Neutrophil (primary cell): ENCODE data around the gene TTLL5.

ENCODE experiments used
- H3K27ac ChIP-seq: fragments of 200-600 bp; sonication (generic); 2 replicates; pipeline ENCODE4 v1.5.1; 2016; ENCODE audit warnings: mild to moderate bottlenecking, moderate library complexity
- H3K27me3 ChIP-seq: fragments of 200-600 bp; sonication (generic); 2 replicates; pipeline ENCODE4 v1.6.0; 2016; ENCODE audit warnings: mild to moderate bottlenecking
- H3K36me3 ChIP-seq: fragments of 200-600 bp; sonication (generic); 2 replicates; pipeline ENCODE4 v1.5.1; 2017
- H3K4me1 ChIP-seq, 2 experiments: fragments of 200-600 bp in 1 of 2; sonication (generic) in 1 of 2; 1 replicate in 1 of 2; 2 replicates in 1 of 2; pipeline versions ENCODE4 v1.5.1 to v1.6.1; 2013 to 2016; ENCODE audit warnings: low read depth in 1 of 2, low read length in 1 of 2, mild to moderate bottlenecking in 1 of 2, moderate library complexity in 1 of 2; ENCODE audit not compliant: control insufficient read depth in 1 of 2, insufficient read depth in 1 of 2
- H3K4me3 ChIP-seq, 2 experiments: fragments of 200-600 bp in 1 of 2; sonication (generic) in 1 of 2; 1 replicate in 1 of 2; 2 replicates in 1 of 2; pipeline ENCODE4 v1.5.1; 2013 to 2016; ENCODE audit warnings: low read depth in 1 of 2, low read length in 1 of 2, mild to moderate bottlenecking in 1 of 2, moderate library complexity in 1 of 2
- H3K9me3 ChIP-seq: fragments of 200-600 bp; sonication (generic); 2 replicates; pipeline ENCODE4 v1.5.1; 2016
- TF ChIP-seq, protein P1 (sequence below): fragments of 200-600 bp; sonication (generic); IDR thresholded peaks from 2 replicates; pipeline ENCODE4 v1.5.1; 2016; ENCODE audit warnings: antibody characterized with exemption

TTLL5 gene

GRCh38 chr14:75717729-75718128 lies 56.7 kb downstream of the TTLL5 start:
- Histone ChIP-seq H3K9me3 (no peaks in the 10 kb centered on the region), H3K4me1 (no peaks in the 10 kb centered on the region), H3K27me3 (no peaks in the 10 kb centered on the region), H3K4me3 (no peak overlapping the region), H3K27ac (no peak overlapping the region), H3K36me3 (peaks cover 6% of the 10 kb centered on the region)
- TF ChIP-seq, protein P1, sequence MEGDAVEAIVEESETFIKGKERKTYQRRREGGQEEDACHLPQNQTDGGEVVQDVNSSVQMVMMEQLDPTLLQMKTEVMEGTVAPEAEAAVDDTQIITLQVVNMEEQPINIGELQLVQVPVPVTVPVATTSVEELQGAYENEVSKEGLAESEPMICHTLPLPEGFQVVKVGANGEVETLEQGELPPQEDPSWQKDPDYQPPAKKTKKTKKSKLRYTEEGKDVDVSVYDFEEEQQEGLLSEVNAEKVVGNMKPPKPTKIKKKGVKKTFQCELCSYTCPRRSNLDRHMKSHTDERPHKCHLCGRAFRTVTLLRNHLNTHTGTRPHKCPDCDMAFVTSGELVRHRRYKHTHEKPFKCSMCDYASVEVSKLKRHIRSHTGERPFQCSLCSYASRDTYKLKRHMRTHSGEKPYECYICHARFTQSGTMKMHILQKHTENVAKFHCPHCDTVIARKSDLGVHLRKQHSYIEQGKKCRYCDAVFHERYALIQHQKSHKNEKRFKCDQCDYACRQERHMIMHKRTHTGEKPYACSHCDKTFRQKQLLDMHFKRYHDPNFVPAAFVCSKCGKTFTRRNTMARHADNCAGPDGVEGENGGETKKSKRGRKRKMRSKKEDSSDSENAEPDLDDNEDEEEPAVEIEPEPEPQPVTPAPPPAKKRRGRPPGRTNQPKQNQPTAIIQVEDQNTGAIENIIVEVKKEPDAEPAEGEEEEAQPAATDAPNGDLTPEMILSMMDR, result no peak

DNA sequence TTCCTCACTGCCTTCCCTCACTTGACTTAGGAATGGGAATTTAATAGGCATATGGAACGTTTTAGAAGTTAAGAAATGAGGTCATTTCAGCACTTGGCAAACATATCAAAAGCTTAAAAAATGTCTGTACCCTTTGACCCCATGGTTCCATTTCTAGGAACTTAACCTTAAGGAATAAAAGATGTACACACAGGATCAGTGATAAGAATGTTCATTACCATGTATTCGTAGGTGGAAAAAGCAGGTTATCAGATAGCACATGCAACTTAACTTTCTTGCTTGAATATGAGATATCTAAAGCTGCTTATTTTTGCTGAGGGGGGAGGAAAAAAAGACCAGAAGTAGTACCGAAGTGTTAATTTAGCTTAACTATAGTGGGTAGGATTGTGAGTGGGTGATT lies 57.2 kb downstream of the TTLL5 start:
- TF ChIP-seq, protein P1, result no peak
- Histone ChIP-seq H3K4me1 (no peaks in the 10 kb centered on the region), H3K4me3 (no peak overlapping the region), H3K36me3 (peaks cover 6% of the 10 kb centered on the region), H3K9me3 (no peaks in the 10 kb centered on the region), H3K27ac (no peak overlapping the region), H3K27me3 (no peaks in the 10 kb centered on the region)

- TF ChIP-seq, protein P1, result no peak
- Histone ChIP-seq H3K4me3 (no peak overlapping the region), H3K27ac (no peak overlapping the region), H3K4me1 (no peaks in the 10 kb centered on the region), H3K9me3 (no peaks in the 10 kb centered on the region), H3K27me3 (no peaks in the 10 kb centered on the region), H3K36me3 (peaks cover 6% of the 10 kb centered on the region)
Observed at GRCh38 chr14:75720116-75720515, 59.1 kb downstream of the TTLL5 start.

DNA sequence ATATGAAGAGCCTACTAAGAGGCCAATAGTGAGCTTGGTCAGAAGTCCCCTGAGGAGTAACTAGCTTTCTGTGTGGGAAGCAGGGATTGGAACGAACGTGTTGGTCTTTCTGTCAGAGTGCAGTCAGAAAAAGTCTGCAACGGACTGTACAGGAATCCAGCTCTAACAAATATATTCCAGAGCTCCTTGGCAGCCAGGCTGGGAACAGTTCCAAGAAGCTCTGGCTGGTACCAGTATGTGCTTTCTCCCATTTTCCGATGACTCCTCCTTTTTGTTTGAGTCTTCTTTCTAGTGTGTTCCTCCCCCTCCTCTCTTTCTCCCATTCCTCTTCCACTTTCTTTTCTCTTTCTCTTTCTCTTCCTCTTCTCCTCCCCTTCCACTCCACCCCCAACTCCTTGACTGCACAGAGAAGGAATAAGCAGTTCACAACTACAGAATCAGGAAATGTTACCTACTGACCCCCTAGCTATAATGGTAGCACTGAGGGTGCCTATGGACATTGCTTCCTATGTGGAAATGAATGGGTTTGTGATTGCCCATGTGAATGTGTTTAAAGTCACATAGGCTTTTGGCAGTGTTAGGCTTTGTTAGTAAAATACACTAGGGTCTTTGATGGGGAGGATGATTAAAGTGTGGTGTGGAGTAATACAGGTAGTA lies 59.9 kb downstream of the TTLL5 start:
- peaks cover 6% of the 10 kb centered on the region for H3K36me3 ChIP-seq
- no peaks in the 10 kb centered on the region for H3K9me3 ChIP-seq
- H3K4me3 ChIP-seq, result no peak overlapping the region
- H3K27me3 ChIP-seq, result no peaks in the 10 kb centered on the region
- H3K27ac ChIP-seq, result no peak overlapping the region
- no peaks in the 10 kb centered on the region for H3K4me1 ChIP-seq
- TF ChIP-seq, protein P1, result no peak

GRCh38 chr14:75723716-75724115 lies 62.7 kb downstream of the TTLL5 start:
- no peaks in the 10 kb centered on the region for H3K9me3 ChIP-seq
- H3K36me3 ChIP-seq, result no peaks in the 10 kb centered on the region
- H3K4me1 ChIP-seq, result no peaks in the 10 kb centered on the region
- H3K27me3 ChIP-seq, result no peaks in the 10 kb centered on the region
- no peak overlapping the region for H3K4me3 ChIP-seq
- H3K27ac ChIP-seq, result no peak overlapping the region
- TF ChIP-seq, protein P1, result no peak
